ENCODE results near the gene CARD14.

CARD14 gene

GRCh38 chr17:80202197-80202596 is 32.4 kb downstream of the CARD14 start:
- no peak overlapping the region for H3K4me3 ChIP-seq (ENCODE audit: low read length)
- no peak for DNase-seq (ENCODE audit: low read depth)
- H3K27me3 ChIP-seq (replicated peaks; ENCODE audit: control insufficient read depth, insufficient read depth, low read length): no peaks in the 10 kb centered on the region

DNA sequence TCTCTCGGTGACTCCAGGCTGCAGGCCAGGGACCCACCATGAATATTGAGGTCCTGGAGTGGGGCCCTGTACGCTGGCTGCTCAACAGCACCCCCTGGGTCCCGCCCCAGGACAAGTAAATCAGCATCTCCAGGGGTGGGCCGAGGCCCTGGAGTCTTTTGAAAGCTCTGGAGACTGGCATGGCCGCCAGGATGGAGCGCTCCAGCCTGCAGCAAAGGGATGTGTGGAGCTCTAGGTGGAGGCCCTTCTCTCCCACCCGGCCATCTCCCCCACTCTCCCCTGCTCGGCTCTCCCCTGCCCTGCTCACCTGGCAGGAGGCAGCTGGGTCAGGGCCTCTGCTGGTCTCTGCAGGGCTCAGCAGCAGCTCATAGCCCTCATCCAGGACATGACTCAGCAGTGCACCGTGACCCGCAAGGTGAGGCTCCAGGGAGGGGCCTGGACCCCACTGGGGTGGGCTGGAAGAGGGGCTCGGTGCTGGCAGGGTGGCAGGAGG is 33.7 kb downstream of the CARD14 start:
- no peak overlapping the region for H3K9ac ChIP-seq (ENCODE audit: low read length)
- H3K4me3 ChIP-seq (ENCODE audit: low read length): no peak overlapping the region
- no peaks in the 10 kb centered on the region for H3K27me3 ChIP-seq (replicated peaks; ENCODE audit: control insufficient read depth, insufficient read depth, low read length)
- H3K4me1 ChIP-seq (ENCODE audit: control insufficient read depth, insufficient read depth, low read length): no peaks in the 10 kb centered on the region
- DNase-seq (ENCODE audit: low read depth): no peak
- no peaks in the 10 kb centered on the region for H3K9me3 ChIP-seq (ENCODE audit: control insufficient read depth, low read length)
- peaks cover 5% of the 10 kb centered on the region for H3K36me3 ChIP-seq (ENCODE audit: control insufficient read depth, insufficient read depth, low read length, severe bottlenecking)

More at GRCh38 chr17:80202197-80202596, 32.4 kb downstream of the CARD14 start:
- Histone ChIP-seq H3K9me3 (ENCODE audit: control insufficient read depth, low read length) (no peaks in the 10 kb centered on the region), H3K36me3 (ENCODE audit: control insufficient read depth, insufficient read depth, low read length, severe bottlenecking) (no peaks in the 10 kb centered on the region), H3K4me1 (ENCODE audit: control insufficient read depth, insufficient read depth, low read length) (no peaks in the 10 kb centered on the region), H3K9ac (ENCODE audit: low read length) (no peak overlapping the region)

GRCh38 chr17:80204626-80205468 is 35.0 kb downstream of the CARD14 start:
- H3K27me3 ChIP-seq (replicated peaks; ENCODE audit: control insufficient read depth, insufficient read depth, low read length): no peaks in the 10 kb centered on the region
- peaks cover 18% of the 10 kb centered on the region for H3K36me3 ChIP-seq (ENCODE audit: control insufficient read depth, insufficient read depth, low read length, severe bottlenecking)
- no peak for DNase-seq (ENCODE audit: low read depth)

DNA sequence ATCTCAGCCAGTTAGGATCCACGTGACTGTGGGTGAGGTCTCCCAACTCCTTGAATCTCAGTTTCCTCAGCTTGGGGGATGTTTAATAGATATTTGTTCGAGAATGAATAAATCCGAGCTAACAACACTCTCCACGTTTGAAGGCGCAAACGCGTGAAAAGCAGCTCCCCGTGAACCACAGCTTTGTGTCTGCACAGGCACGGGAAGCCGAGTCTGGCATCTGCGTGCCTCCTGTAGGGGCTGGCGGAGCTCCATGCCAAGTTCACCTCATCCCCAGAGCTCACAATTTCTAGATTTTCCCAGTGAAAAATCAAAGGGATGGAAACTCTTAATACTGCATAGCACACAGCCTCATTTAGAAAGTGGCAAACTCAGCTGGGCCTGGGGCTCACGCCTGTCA is 36.0 kb downstream of the CARD14 start:
- Histone ChIP-seq H3K27me3 (replicated peaks; ENCODE audit: control insufficient read depth, insufficient read depth, low read length) (no peaks in the 10 kb centered on the region), H3K4me1 (ENCODE audit: control insufficient read depth, insufficient read depth, low read length) (no peaks in the 10 kb centered on the region), H3K4me3 (ENCODE audit: low read length) (no peak overlapping the region), H3K9me3 (ENCODE audit: control insufficient read depth, low read length) (no peaks in the 10 kb centered on the region), H3K36me3 (ENCODE audit: control insufficient read depth, insufficient read depth, low read length, severe bottlenecking) (peaks cover 28% of the 10 kb centered on the region), H3K9ac (ENCODE audit: low read length) (no peak overlapping the region)
- no peak for DNase-seq (ENCODE audit: low read depth)

More at GRCh38 chr17:80204626-80205468, 35.0 kb downstream of the CARD14 start:
- no peaks in the 10 kb centered on the region for H3K4me1 ChIP-seq (ENCODE audit: control insufficient read depth, insufficient read depth, low read length)
- H3K4me3 ChIP-seq (ENCODE audit: low read length): no peak overlapping the region
- H3K9ac ChIP-seq (ENCODE audit: low read length): no peak overlapping the region
- H3K9me3 ChIP-seq (ENCODE audit: control insufficient read depth, low read length): no peaks in the 10 kb centered on the region

DNA sequence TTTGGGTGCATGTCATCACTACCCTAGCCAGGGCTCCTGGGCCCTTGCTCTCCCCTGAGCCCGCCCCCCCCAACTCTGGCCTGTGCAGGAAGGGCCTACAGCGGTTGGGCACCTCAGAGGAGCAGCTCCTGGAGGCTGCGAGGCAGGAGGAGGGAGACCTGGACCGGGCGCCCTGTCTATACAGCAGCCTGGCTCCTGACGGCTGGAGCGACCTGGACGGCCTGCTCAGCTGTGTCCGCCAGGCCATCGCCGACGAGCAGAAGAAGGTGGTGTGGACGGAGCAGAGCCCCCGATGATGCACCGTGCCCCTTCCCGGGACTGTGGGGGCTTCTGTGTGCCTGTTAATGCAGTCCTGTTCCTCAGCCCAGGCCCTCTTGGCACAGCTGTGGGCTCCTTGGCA is 38.2 kb downstream of the CARD14 start:
- DNase-seq (ENCODE audit: low read depth): no peak
- no peak overlapping the region for H3K4me3 ChIP-seq (ENCODE audit: low read length)
- H3K36me3 ChIP-seq (ENCODE audit: control insufficient read depth, insufficient read depth, low read length, severe bottlenecking): peaks cover 44% of the 10 kb centered on the region
- H3K9me3 ChIP-seq (ENCODE audit: control insufficient read depth, low read length): no peaks in the 10 kb centered on the region
- H3K27me3 ChIP-seq (replicated peaks; ENCODE audit: control insufficient read depth, insufficient read depth, low read length): no peaks in the 10 kb centered on the region
- no peaks in the 10 kb centered on the region for H3K4me1 ChIP-seq (ENCODE audit: control insufficient read depth, insufficient read depth, low read length)
- H3K9ac ChIP-seq (ENCODE audit: low read length): no peak overlapping the region

DNA sequence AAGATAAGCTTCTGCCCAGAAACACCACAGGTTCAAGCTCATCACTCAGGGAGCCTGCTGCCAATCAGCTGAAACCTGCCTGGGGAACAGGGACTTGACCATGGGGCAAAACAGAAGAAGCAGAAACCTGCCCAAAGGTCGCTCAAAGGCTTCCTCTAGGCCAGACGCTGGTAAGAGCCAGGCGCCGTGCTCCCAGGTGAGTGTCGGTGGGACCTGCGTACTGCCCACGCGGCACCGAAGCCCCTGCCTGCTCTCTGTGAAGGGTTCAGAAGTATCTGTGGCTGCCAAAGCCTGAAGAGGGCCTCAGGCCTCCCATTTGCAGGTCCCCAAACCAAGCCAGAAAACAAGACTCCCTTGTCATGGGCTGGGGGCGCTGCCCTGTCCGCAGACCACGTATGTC is 39.9 kb downstream of the CARD14 start:
- no peak for DNase-seq (ENCODE audit: low read depth)
- no peaks in the 10 kb centered on the region for H3K9me3 ChIP-seq (ENCODE audit: control insufficient read depth, low read length)
- no peaks in the 10 kb centered on the region for H3K27me3 ChIP-seq (replicated peaks; ENCODE audit: control insufficient read depth, insufficient read depth, low read length)
- no peak overlapping the region for H3K4me3 ChIP-seq (ENCODE audit: low read length)
- peaks cover 54% of the 10 kb centered on the region for H3K36me3 ChIP-seq (ENCODE audit: control insufficient read depth, insufficient read depth, low read length, severe bottlenecking)
- no peak overlapping the region for H3K9ac ChIP-seq (ENCODE audit: low read length)
- no peaks in the 10 kb centered on the region for H3K4me1 ChIP-seq (ENCODE audit: control insufficient read depth, insufficient read depth, low read length)

DNA sequence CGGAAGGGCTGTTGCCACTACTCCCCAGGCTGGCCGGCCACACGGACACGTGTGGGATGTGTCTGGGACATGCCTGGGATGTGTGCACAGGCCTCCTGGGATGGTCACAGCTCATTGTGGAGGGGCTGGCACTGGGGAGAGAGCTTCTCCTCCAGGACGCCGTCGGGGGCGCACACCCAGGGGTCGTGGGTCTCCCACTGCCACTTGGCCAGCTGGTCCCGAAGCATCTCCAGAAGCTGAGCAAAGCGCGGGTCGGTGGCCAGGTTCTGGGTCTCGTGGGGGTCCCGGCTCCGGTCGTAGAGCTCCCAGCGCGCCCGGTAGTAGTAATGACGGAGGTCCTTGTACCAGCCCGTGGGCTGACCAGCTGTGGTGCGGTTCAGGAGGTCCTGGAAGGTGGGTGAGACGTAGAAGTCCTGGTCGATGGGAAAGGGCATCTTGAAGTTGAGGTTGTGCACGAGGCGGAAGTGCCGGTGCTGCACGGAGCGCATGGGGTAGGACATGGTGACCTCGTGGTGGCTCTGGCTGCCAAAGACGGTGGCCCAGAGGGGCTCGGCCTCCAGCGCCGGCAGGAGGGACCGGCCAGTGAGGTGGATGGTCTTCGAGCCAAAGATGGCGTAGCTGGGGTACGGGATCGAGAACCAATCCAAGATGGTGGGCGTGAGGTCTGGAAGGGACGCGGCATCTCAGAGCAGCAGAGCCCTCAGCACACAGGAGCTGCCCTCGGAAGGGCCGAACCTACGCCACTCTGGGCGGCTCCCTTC is 40.7 kb downstream of the CARD14 start:
- no peak for DNase-seq (ENCODE audit: low read depth)
- Histone ChIP-seq H3K4me1 (ENCODE audit: control insufficient read depth, insufficient read depth, low read length) (no peaks in the 10 kb centered on the region), H3K36me3 (ENCODE audit: control insufficient read depth, insufficient read depth, low read length, severe bottlenecking) (peaks cover 59% of the 10 kb centered on the region), H3K27me3 (replicated peaks; ENCODE audit: control insufficient read depth, insufficient read depth, low read length) (no peaks in the 10 kb centered on the region), H3K9ac (ENCODE audit: low read length) (no peak overlapping the region), H3K4me3 (ENCODE audit: low read length) (no peak overlapping the region), H3K9me3 (ENCODE audit: control insufficient read depth, low read length) (no peaks in the 10 kb centered on the region)

DNA sequence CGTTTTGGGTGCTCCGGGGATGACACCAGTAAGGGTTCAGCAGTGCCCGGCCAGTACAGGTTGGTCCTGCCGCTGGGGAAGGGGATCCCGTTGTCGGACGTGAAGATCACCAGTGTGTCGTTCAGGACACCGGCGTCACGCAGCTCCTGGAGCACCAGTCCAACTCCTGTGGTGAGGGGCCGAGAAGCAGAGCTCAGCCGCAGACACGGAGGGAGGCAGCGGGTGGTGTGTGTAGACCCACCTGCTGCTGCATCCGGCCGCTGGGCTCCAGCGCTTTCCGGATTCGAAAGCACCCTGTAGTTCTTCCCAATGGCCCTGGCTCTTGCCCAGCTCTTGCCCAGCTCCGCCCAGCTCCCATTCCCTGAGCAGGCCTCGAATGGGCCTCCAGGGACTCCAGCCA is 42.3 kb downstream of the CARD14 start:
- DNase-seq (ENCODE audit: low read depth): no peak
- Histone ChIP-seq H3K4me3 (ENCODE audit: low read length) (no peak overlapping the region), H3K4me1 (ENCODE audit: control insufficient read depth, insufficient read depth, low read length) (no peaks in the 10 kb centered on the region), H3K27me3 (replicated peaks; ENCODE audit: control insufficient read depth, insufficient read depth, low read length) (no peaks in the 10 kb centered on the region), H3K9ac (ENCODE audit: low read length) (no peak overlapping the region), H3K36me3 (ENCODE audit: control insufficient read depth, insufficient read depth, low read length, severe bottlenecking) (peaks cover 67% of the 10 kb centered on the region), H3K9me3 (ENCODE audit: control insufficient read depth, low read length) (no peaks in the 10 kb centered on the region)

DNA sequence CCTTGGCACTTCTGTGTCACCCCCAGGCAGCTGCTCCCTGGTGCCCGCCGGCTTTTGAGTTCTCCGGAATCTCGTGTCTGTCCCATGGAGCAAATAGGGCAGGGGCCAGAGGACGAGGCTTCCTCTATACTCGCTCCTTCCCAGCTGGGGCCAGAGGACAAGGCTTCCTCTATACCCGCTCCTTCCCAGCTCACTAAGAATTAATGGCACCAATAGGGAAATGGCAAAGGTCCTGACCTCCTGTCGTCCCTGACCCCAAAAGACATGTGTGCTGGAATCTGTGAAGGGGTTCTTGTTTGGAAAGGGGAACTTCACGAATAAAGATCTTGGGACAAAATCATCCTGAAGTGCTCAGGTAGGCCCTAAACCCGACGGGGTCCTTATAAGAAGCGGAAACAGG is 42.7 kb downstream of the CARD14 start:
- no peaks in the 10 kb centered on the region for H3K4me1 ChIP-seq (ENCODE audit: control insufficient read depth, insufficient read depth, low read length)
- no peak overlapping the region for H3K4me3 ChIP-seq (ENCODE audit: low read length)
- H3K9ac ChIP-seq (ENCODE audit: low read length): no peak overlapping the region
- H3K9me3 ChIP-seq (ENCODE audit: control insufficient read depth, low read length): no peaks in the 10 kb centered on the region
- no peak for DNase-seq (ENCODE audit: low read depth)
- no peaks in the 10 kb centered on the region for H3K27me3 ChIP-seq (replicated peaks; ENCODE audit: control insufficient read depth, insufficient read depth, low read length)
- H3K36me3 ChIP-seq (ENCODE audit: control insufficient read depth, insufficient read depth, low read length, severe bottlenecking): peaks cover 71% of the 10 kb centered on the region

DNA sequence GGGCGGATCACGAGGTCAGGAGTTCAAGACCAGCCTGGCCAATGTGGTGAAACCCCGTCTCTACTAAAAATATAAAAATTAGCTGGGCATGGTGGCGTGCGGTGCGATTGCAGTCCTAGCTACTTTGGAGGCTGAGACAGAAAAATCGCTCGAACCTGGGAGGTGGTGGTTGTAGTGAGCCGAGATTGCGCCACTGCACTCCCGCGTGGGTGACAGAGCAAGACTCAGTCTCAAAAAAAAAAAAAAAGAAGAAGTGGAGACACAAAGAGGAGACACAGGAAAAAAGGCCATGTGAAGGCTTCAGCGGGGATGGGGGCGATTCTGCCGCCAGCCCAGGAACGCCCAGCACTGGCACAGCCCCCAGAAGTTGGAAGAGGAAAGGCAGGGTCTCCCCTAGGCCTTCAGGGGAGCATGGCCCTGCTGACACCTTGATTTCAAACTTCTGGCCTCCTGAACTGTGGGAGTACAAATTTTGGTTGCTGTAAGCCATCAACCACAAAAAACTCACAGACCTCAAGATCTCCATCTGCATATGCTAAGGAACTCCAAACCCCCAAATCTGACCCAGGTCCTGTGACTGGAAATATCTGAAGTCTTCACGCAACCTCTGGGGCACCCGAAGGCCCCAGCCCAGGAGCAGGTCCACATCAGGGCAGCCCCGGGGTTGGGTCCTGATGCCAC is 43.3 kb downstream of the CARD14 start:
- Histone ChIP-seq H3K27me3 (replicated peaks; ENCODE audit: control insufficient read depth, insufficient read depth, low read length) (no peaks in the 10 kb centered on the region), H3K4me1 (ENCODE audit: control insufficient read depth, insufficient read depth, low read length) (no peaks in the 10 kb centered on the region), H3K4me3 (ENCODE audit: low read length) (no peak overlapping the region), H3K9ac (ENCODE audit: low read length) (no peak overlapping the region), H3K36me3 (ENCODE audit: control insufficient read depth, insufficient read depth, low read length, severe bottlenecking) (peaks cover 76% of the 10 kb centered on the region), H3K9me3 (ENCODE audit: control insufficient read depth, low read length) (no peaks in the 10 kb centered on the region)
- DNase-seq (ENCODE audit: low read depth): no peak

GRCh38 chr17:80213643-80213975 is 43.8 kb downstream of the CARD14 start:
- no peak overlapping the region for H3K9ac ChIP-seq (ENCODE audit: low read length)
- H3K4me1 ChIP-seq (ENCODE audit: control insufficient read depth, insufficient read depth, low read length): no peaks in the 10 kb centered on the region
- H3K4me3 ChIP-seq (ENCODE audit: low read length): no peak overlapping the region
- peaks cover 72% of the 10 kb centered on the region for H3K36me3 ChIP-seq (ENCODE audit: control insufficient read depth, insufficient read depth, low read length, severe bottlenecking)
- no peaks in the 10 kb centered on the region for H3K27me3 ChIP-seq (replicated peaks; ENCODE audit: control insufficient read depth, insufficient read depth, low read length)
- no peak for DNase-seq (ENCODE audit: low read depth)
- H3K9me3 ChIP-seq (ENCODE audit: control insufficient read depth, low read length): no peaks in the 10 kb centered on the region

All from adipocyte (in vitro differentiated cells).